ENCODE data around the gene PPP1R14B.

DNA sequence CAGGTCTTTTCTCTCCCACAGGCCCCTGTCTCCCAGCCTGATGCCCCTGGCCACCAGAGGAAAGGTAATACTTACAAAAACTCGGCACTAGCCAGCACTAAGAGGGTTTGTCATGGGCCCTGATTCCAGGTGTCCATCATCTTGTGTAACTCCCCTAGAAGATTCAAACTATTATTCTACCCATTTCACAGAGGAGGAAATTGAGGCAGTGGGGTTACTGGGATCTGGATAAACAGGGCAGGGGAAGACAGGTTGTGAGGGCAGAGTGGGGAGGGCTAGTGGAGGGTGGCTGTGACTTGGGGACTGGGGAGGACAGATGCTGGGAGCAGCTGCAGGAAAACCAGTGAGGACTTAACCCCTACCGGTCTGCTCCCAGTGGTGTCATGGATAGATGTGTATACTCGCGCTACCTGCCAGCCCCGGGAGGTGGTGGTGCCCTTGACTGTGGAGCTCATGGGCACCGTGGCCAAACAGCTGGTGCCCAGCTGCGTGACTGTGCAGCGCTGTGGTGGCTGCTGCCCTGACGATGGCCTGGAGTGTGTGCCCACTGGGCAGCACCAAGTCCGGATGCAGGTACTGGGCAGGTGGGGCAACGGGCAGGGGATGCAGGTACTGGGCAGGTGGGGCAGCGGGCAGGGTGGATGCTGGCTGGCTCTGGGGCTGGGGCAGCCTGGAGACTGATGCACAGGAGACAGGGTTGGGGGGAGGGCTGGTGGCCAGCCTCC is 11.1 kb downstream of the PPP1R14B start:
- TF ChIP-seq FOXM1 (IDR thresholded peaks at IDR 0.05; ENCODE audit: borderline replicate concordance, low read depth) (no peak), TAF1 (IDR thresholded peaks at IDR 0.05; ENCODE audit: low read depth) (no peak), RAD21 (IDR thresholded peaks at IDR 0.05; ENCODE audit: low read depth) (no peak), YY1 (IDR thresholded peaks at IDR 0.05; ENCODE audit: low read depth) (no peak)
- TF ChIP-seq, protein P1, sequence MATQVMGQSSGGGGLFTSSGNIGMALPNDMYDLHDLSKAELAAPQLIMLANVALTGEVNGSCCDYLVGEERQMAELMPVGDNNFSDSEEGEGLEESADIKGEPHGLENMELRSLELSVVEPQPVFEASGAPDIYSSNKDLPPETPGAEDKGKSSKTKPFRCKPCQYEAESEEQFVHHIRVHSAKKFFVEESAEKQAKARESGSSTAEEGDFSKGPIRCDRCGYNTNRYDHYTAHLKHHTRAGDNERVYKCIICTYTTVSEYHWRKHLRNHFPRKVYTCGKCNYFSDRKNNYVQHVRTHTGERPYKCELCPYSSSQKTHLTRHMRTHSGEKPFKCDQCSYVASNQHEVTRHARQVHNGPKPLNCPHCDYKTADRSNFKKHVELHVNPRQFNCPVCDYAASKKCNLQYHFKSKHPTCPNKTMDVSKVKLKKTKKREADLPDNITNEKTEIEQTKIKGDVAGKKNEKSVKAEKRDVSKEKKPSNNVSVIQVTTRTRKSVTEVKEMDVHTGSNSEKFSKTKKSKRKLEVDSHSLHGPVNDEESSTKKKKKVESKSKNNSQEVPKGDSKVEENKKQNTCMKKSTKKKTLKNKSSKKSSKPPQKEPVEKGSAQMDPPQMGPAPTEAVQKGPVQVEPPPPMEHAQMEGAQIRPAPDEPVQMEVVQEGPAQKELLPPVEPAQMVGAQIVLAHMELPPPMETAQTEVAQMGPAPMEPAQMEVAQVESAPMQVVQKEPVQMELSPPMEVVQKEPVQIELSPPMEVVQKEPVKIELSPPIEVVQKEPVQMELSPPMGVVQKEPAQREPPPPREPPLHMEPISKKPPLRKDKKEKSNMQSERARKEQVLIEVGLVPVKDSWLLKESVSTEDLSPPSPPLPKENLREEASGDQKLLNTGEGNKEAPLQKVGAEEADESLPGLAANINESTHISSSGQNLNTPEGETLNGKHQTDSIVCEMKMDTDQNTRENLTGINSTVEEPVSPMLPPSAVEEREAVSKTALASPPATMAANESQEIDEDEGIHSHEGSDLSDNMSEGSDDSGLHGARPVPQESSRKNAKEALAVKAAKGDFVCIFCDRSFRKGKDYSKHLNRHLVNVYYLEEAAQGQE (IDR thresholded peaks at IDR 0.05; ENCODE audit: low read depth) = no peak

Measured in Ishikawa (cell line).